HG02571 (cell line): ENCODE results near the gene ADCY9.
"Not testable (repeated sequence)": the region's sequence is repeated elsewhere in the genome, so short reads cannot be mapped to it uniquely, and the experiment has no call there.

ENCODE experiments used
- ATAC-seq: cut with Tn5 transposase; IDR thresholded peaks from one replicate; pipeline ENCODE4 v1.9.1; 2021; ENCODE audit warnings: mild to moderate bottlenecking, moderate library complexity; ENCODE audit not compliant: unreplicated experiment

Gene ADCY9

GRCh38 chr16:4116325-4117249 is at the start of gene ADCY9:
TSS of gene ADCY9 (minus strand) at chr16:4116442. CDS start at chr16:4115442, 1,000 bp downstream.
- peak; percentile 46 for ATAC-seq

- ATAC-seq = no peak
These were observed 44.6 kb upstream of the ADCY9 start for GRCh38 chr16:4160658-4161430.

- ATAC-seq = no peak
These were observed 43.5 kb upstream of the ADCY9 start for GRCh38 chr16:4159726-4160125.

- ATAC-seq = no peak
These were observed 42.2 kb upstream of the ADCY9 start for GRCh38 chr16:4158143-4159093.

GRCh38 chr16:4157376-4157825 is 41.2 kb upstream of the ADCY9 start:
- ATAC-seq = no peak

- not testable (repeated sequence) for ATAC-seq
These were observed 40.3 kb upstream of the ADCY9 start for GRCh38 chr16:4156503-4156902.

GRCh38 chr16:4153364-4153763 is 37.1 kb upstream of the ADCY9 start:
- not testable (repeated sequence) for ATAC-seq

- no peak for ATAC-seq
These were observed 36.0 kb upstream of the ADCY9 start for GRCh38 chr16:4152267-4152666.

- no peak for ATAC-seq
These were observed 31.0 kb upstream of the ADCY9 start for GRCh38 chr16:4147236-4147635.

- no peak for ATAC-seq
These were observed 26.0 kb upstream of the ADCY9 start for GRCh38 chr16:4142268-4142667.

GRCh38 chr16:4141604-4142003 is 25.4 kb upstream of the ADCY9 start:
- no peak for ATAC-seq

- no peak for ATAC-seq
These were observed 24.4 kb upstream of the ADCY9 start for GRCh38 chr16:4140652-4141051.

GRCh38 chr16:4139968-4140367 is 23.7 kb upstream of the ADCY9 start:
- ATAC-seq = no peak

GRCh38 chr16:4138713-4139112 is 22.5 kb upstream of the ADCY9 start:
- no peak for ATAC-seq

- no peak for ATAC-seq
These were observed 21.2 kb upstream of the ADCY9 start for GRCh38 chr16:4137438-4137837.

GRCh38 chr16:4136229-4136813 is 20.1 kb upstream of the ADCY9 start:
- ATAC-seq = no peak

GRCh38 chr16:4135537-4135936 is 19.3 kb upstream of the ADCY9 start:
- no peak for ATAC-seq

- ATAC-seq = no peak
These were observed 17.7 kb upstream of the ADCY9 start for GRCh38 chr16:4133897-4134372.

GRCh38 chr16:4131621-4132020 is 15.4 kb upstream of the ADCY9 start:
- ATAC-seq = no peak
